ENCODE data around the gene EIF3B. TPM values are rescaled to one million over a fixed set of nuclear protein-coding genes. Genes with fewer than 3 reads are reported as not detected.
"Not testable (repeated sequence)": the region's sequence is repeated elsewhere in the genome, so short reads cannot be mapped to it uniquely, and the experiment has no call there.

Gene EIF3B
- total RNA-seq, 1 donor from 2014 or later, result 239 TPM

DNA sequence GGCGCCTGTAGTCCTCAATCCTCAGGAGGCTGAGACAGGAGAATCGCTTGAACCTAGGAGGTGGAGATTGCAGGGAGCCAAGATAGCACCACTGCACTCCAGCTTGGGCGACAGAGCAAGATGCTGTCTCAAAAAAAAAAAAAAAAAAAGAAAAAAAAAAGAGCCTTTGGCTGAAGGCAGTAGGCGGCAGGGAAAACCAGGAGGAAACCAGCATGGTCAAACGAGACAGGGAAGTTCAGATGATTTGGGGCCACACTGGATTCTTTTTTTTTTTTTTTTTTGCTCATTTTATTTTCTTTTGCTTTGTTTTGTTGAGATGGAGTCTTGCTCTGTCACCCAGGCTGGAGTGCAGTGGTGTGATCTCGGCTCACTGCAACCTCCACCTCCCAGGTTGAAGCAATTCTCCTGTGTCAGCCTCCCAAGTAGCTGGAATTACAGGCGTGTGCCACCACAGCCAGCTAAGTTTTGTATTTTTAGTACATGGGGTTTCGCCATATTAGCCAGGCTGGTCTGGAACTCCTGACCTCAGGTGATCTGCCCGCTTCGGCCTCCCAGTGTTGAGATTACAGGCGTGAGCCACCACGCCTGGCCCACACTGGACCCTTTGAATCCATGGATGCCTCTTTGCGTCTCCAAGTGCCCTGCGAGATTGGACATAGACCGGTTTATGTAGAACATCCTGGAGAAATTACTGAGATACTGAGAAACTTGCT, 7.1 kb upstream of the EIF3B start:
- not testable (repeated sequence) for DNase-seq (ENCODE audit: low read depth)

DNA sequence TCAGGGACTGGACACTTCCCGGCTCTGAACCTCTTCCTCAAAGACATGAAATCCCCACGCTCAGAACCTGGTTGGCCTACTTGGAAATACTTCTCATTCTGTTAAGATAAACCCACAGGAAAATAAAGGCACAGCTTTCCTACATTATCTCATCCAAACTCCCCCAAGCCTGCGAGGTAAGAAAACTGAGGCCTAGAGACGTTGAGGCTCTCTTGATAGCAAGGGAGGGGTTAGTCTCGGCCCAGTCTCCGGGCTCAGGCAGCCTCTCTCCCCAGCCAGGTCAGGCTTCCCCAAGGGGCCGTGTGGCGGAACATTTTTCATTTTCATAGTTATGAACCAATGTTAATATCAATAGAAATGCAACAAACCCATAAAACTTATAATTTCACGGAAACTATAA, 4.6 kb upstream of the EIF3B start:
- no peak for DNase-seq (ENCODE audit: low read depth)

DNA sequence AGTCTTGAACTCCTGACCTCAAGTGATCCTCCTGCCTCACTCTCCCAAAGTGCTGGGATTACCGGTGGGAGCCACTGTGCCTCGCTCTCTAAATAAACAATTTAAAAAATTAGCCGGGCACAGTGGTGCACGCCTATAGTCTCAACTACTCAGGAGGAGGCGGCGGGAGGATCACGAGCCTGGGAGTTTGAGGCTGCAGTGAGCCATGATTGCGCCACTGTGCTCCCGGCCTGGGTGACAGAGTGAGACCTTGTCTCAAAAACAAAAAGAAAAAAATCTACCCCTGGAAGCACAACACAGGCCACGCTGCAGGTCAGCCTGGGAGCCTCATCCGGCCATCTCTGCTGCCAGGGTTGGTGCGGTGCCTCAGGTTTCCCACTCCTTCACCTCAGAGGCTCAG, 3.8 kb upstream of the EIF3B start:
- no peak for DNase-seq (ENCODE audit: low read depth)

DNA sequence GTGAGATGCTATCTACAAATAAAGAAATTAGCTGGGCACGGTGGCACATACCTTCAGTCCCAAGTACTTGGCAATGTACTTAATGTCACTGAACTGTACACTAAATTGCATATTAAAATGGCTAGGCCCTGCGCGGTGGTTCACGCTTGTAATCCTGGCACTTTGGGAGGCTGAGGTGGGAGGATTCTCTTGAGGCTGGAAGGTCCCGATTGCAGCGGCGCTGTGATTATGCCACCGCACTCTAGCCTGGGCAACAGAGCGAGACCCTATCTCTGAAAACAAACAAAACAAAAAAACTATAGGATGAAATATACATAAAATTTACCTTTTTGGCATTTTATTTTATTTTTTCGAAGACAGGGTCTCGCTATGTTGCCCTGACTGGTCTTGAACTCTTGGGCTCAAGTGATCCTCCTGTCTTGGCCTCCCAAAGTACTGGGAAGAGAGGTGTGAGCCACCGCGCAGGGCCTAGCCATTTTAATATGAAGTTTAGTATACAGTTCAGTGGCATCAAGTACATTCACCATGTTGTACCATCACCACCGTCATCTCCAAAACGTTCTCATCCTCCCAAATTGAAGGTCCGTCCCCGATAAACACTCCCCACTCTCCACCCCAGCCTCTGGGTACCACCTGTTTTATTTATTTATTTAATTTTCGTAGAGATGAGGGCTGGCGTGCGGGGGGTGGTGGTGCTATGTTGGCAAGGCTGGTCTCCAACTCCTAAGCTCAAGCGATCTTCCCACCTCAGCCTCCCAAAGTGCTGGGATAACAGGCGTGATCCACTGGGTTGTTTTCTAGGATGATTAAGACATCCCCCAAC, 1.3 kb upstream of the EIF3B start:
- DNase-seq (ENCODE audit: low read depth), result no peak

DNA sequence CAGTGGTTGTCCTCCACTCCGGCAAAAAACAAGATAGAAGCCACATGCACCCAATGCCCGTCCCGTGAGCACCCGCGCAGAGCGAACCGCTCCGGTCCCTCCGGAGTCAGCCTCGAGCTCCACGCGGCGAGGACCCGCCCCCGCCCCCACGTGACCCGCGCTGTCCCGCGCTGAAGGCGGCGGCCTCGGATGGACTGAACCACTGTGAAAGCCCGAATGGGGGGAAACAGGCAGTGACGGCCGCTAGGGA, 766 bp upstream of the EIF3B start:
- DNase-seq (ENCODE audit: low read depth), result peak; percentile 53

DNA sequence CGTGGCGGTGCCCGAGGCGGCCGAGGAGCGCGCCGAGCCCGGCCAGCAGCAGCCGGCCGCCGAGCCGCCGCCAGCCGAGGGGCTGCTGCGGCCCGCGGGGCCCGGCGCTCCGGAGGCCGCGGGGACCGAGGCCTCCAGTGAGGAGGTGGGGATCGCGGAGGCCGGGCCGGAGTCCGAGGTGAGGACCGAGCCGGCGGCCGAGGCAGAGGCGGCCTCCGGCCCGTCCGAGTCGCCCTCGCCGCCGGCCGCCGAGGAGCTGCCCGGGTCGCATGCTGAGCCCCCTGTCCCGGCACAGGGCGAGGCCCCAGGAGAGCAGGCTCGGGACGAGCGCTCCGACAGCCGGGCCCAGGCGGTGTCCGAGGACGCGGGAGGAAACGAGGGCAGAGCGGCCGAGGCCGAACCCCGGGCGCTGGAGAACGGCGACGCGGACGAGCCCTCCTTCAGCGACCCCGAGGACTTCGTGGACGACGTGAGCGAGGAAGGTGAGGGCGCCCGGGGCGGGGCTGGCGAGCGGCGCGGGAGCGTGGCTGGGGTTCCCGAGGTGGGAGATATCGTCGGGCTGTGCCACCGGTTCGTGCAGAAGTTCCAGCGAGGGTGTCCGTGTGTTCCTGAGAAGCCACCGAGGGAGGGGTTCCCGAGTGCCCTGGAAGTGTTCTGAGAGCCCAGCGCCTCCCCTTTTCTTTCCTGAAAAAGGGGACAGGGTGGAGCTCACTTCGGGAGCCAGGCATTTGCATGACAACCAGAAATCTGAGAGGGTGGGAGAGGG, 495 bp downstream of the EIF3B start:
- DNase-seq (ENCODE audit: low read depth), result no peak

DNA sequence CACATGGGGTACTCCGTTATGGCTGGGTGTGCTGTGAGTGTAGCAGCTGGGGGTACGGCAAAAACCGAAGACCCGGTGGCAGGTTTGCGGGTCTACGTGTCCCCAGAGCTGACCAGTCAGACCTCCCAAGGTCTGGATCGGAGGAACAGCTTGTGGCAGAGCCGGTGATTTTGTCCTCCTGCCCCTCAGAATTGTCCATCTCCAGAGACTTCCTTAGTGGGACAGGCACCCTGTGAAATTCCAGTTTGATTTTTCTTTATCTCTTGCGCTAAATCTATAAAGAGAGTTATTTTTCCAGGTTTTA, 1.0 kb downstream of the EIF3B start:
- DNase-seq (ENCODE audit: low read depth), result no peak

DNA sequence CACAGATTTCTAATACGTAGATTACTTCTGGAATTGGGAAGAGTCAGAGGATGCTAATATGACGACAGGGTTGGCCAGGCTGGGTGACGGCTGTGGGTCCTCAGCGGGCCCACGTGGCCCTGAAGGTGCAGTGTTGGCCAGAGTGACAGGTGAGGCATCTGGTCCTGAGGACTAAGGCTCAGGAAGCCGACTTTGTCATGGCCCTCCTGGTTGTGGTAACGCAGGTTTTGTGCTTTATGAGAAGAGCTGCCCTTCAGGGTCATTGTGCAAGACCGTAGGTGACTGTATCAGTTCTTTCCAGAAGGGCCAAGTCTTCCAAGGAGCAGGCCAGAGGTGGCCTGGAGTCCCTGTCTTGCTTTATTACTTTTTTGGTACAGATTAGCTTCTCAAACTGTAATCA, 2.5 kb downstream of the EIF3B start:
- no peak for DNase-seq (ENCODE audit: low read depth)

DNA sequence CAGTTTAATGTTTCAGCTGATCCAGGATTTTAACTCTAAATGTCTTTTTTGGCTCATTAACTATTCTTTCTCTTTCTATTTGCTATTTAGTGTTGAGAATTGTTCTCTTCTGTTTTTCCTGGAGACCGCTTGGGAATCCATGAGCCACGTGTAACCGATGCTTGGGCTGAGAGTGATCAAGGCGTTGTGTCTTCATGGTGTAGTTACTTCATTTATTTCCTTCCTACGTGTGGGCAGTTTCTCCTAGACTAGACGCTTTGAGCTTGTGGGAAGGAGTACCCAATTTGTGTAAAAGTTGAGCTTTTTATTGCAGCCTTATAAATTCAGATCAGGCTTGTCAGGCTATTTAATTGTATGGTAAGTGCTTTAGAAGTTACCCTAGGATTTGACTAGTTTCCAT, 2.9 kb downstream of the EIF3B start:
- no peak for DNase-seq (ENCODE audit: low read depth)

DNA sequence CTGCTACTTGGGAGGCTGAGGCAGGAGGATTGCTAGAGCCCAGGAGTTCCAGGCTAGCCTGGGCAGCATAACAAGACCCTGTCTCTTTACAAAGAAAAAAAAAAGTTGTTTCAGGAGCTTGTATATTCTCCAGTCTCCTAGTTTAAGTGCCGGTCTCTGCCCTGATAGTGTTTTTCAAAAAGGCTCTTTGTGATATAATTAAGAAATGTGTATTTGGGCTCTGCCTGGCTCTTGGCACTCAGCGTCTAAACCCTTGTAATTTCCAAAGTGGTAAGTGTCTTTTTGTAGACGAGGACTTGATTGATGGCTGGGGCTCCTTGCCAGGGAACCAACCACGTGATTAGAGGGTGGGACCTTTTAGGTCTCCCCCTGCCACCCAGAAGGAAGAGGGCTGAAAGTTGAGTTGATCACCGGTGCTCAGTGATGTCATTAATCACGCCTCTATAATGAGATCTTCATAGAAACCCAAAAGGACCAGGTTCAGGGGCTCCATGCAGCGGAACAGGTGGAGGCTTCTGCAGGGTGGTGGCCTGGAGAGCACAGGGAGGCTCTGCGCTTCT, 4.4 kb downstream of the EIF3B start:
- no peak for DNase-seq (ENCODE audit: low read depth)

DNA sequence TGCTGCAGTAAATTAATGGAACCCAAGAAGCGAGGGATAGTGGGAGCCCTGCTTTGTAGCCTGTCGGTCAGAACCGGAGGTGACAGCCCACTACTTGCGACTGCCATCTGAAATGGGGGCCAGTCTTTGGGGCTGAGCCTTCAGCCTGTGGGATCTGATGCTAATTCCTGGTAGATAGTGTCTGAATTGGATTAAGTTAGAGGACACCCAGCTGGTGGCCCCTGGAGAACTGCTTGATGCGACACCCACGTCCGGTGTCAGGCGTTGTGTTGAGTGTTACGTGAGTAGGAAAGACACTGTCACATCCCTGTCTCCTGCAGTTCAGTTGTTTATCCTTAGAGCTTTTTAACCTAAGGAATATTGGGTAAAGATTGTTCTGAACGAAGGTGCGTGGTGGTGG, 5.0 kb downstream of the EIF3B start:
- no peak for DNase-seq (ENCODE audit: low read depth)

DNA sequence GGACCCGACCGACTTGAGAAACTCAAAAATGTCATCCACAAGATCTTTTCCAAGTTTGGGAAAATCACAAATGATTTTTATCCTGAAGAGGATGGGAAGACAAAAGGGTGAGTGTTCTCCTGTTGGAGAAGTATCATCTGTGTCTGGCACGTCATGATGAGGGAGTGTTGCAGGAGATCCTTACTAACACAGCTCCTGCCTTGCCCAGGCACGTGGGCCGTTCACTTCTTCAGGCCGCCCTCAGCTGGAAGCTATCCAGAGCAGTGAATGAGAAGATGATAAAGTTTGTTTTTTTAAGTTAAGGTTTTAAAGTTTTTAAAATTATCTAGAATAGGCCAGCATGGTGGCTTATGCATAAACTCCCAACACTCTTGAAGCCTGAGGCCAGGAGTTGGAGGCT, 6.2 kb downstream of the EIF3B start:
- DNase-seq (ENCODE audit: low read depth), result no peak

DNA sequence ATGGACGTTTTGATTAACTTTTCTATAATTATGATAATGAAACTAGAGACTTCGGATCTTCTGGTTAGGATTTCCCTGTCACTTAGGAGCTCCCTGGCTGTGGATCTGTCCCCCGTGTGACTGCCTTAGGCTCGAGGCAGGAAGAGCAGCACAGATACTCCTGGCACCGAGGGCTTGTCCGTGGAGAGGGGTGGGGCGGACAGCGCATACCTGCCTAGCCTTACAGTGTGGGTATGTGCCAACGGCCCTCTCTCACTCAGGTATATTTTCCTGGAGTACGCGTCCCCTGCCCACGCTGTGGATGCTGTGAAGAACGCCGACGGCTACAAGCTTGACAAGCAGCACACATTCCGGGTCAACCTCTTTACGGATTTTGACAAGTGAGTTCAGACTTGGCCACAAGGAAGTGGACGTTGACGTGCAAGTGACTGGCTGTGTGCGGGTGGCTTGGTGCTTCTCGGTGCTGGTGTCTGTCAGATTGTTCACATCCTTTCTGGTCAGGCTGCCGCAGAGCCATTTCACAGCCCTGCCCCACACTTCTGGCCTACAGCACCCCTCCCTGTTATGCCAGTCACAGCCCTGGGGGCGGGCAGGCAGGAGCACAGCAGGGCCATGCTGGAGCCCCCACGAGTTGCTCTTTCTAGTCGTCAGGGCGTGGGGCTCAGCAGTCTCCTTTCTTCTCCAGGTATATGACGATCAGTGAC, 7.9 kb downstream of the EIF3B start:
- DNase-seq (ENCODE audit: low read depth), result no peak

DNA sequence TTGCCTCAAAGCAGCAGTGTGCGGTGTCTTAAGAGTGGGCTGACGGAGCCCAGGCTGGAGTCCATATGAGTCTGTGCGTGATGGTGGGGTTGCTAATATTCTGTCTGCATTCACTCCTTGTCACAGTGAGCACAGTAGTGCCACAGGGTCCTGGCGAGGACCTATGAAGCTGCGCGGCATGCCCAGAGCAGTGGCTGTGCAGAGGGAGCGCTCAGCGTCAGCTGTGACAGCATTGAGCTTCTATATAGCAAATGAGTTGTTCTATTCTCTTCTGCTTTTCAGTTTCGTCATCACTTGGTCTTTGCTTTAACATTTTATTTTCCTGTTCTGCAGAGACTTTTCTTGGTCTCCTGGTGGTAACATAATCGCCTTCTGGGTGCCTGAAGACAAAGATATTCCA, 14.5 kb downstream of the EIF3B start:
- no peak for DNase-seq (ENCODE audit: low read depth)

DNA sequence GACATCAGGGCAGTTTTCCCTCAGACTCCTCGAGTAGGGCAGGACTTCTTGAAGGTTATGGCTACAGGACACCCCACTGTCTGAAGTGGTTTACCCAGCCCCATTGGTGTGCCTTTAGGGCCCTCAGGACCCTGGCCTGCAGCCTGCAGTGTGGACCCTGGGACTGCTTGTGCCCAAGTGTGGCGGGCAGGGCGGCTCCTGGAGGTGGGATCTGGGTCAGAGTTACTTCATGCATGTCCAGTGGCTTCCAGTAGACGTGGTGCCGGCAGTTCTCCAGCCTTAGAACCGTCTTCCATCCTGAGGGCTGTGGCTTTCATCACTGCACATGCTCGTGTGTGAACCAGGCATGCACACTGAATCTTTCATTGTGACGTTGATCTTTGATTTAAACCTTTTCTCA, 16.7 kb downstream of the EIF3B start:
- DNase-seq (ENCODE audit: low read depth), result no peak

DNA sequence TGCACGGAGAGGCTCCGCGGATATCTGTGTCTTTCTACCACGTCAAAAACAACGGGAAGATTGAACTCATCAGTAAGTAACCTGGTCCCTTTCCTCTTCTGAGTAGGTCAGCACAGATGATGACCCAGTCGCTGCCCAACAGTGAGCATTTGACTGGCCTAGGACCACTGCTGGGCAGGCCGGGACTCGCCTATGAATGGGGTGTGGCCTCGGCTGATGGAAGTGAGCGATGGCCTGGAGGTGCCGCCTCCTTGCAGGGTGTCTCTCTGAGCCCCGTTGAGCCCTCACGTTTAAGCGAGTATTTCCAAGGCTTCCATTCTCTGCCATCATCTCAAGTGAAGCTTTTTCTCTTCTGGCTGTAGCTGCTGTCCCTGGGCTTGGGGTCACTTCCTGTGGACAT, 18.1 kb downstream of the EIF3B start:
- no peak for DNase-seq (ENCODE audit: low read depth)

DNA sequence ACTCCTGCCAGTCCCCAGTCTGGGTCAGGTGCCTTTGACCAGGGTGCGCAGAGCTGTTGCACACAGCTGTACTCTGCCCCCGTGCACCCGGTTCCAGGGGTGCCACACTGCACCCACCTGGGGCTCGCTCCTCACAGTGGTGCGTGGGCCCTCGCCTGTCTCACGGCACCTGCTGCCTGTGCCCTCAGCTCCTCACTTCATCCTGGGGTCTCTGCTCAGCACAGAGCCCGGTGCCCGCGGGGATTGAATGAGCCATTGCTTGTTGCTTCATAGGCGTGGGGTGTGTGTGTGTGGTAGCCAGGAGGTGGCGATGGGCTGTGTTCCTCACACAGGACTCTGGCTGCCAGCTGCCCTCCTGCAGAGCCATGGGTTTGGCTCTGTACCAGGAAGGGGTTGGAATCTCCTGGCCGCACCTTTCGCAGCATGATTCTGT, 18.5 kb downstream of the EIF3B start:
- peak; percentile 39 for DNase-seq (ENCODE audit: low read depth)

DNA sequence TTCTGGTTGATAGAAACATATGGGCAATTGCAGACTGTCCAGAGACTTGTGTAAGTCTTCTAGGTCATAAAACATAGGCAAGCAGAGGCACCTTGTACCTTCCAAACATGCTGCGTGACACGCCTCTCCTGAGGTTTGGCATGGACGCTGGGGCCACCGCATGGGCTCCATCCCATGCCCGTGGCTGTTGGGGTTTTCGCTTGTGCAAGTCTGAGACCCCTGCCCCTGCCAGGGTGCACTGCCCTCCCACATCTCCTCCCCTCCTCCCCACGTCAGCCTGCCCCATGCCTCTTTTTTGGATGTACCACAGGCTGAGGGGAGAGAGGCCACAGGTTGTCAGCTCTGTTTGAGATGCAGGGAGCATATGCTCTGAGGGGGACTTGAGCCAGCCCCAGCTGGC, 19.0 kb downstream of the EIF3B start:
- DNase-seq (ENCODE audit: low read depth), result no peak

DNA sequence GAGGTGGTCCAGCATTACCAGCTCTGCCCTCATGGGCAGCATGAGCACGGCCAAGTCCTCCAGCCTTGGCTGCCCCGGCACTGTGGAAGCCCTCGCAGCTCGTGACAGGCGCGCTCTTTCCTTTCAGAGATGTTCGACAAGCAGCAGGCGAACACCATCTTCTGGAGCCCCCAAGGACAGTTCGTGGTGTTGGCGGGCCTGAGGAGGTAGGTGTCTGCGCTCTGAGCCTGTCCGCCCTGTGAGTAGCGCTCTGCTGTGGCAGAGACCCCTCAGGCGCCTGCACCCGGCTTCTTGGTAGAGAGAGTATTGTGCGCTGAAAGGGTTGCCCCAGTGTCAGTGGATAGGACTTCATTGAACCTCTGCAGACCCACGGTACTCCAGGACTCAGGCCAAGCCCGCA, 19.8 kb downstream of the EIF3B start:
- DNase-seq (ENCODE audit: low read depth), result no peak

DNA sequence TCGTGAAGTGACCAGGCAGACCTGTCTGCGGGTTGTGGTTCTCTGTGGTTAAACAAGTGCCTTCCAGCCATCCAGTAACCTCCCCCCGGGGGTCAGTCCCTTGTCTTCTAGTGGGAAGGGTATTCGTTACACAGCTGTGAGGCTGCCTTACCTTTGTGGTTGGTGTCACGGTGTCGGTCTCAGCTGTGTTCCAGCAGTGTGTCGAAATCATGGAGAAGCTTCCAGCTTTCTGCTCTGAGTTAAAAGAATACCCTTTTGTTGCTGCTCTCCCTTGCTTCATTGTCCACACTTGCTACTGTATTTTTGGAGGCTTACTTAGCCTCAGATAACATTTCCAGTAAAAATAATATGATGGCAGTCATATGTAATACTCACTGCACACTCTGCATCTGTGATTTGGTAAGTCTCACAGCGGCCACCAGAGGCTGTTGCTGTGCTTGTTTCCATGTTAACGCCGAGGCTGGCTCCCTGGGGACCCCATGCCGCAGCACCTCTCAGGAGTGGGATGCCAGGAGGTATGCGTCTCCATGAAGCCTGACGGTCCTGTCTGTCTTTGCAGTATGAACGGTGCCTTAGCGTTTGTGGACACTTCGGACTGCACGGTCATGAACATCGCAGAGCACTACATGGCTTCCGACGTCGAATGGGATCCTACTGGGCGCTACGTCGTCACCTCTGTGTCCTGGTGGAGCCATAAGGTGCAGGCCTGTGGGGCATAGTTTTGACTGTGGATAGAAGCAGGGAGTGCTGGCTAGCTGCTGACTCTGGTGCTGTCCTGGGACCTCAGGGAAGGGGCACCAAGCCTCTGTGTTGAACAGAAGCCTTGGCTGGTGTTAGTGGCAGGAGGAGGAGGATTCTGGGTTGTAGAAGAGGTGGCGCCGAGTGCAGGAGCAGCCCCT, 20.5 kb downstream of the EIF3B start:
- DNase-seq (ENCODE audit: low read depth), result no peak

All from renal cortical epithelial cell (primary cell).